Neural cell (in vitro differentiated cells): ENCODE data around the gene KRT76.

Source experiments
- CTCF ChIP-seq: fragments of 450-650 bp; IDR thresholded peaks from 2 replicates; pipeline ENCODE4 v1.5.1; 2014; ENCODE audit warnings: antibody characterized with exemption, mild to moderate bottlenecking, moderate library complexity; ENCODE audit not compliant: poor library complexity, severe bottlenecking
- EZH2 ChIP-seq: fragments of 200-600, 300-800 bp; shearing (Covaris generic), sonication (generic); IDR thresholded peaks from 2 replicates; pipeline ENCODE4 v1.6.1; 2014; ENCODE audit warnings: antibody characterized with exemption, low read length, borderline replicate concordance, mild to moderate bottlenecking; ENCODE audit not compliant: insufficient read depth, poor library complexity, severe bottlenecking
- MXI1 ChIP-seq: fragments of 450-650 bp; conservative IDR thresholded peaks from 2 replicates; pipeline ENCODE4 v1.6.1; 2014; ENCODE audit warnings: antibody characterized with exemption, mild to moderate bottlenecking; ENCODE audit not compliant: poor library complexity, severe bottlenecking
- POLR2AphosphoS5 ChIP-seq: IDR thresholded peaks from 2 replicates; pipeline ENCODE4 v1.6.1; 2012
- RAD21 ChIP-seq: fragments of 450-650 bp; conservative IDR thresholded peaks from 2 replicates; pipeline ENCODE4 v1.6.1; 2014; ENCODE audit warnings: antibody characterized with exemption, mild to moderate bottlenecking, moderate library complexity
- REST ChIP-seq: IDR thresholded peaks from 2 replicates; pipeline ENCODE4 v1.6.1; 2012; ENCODE audit warnings: borderline replicate concordance

- TF ChIP-seq CTCF (no peak), RAD21 (no peak), MXI1 (no peak), REST (no peak), POLR2AphosphoS5 (no peak), EZH2 (no peak)
Observed at GRCh38 chr12:52749827-52750226, 27.3 kb downstream of the KRT76 start.
